SK-N-SH (cell line): ENCODE data around the gene ITGAL. TPM values are rescaled to one million over a fixed set of nuclear protein-coding genes. Genes with fewer than 3 reads are reported as not detected.

Experiments used
- CTCF ChIA-PET: fragments of 300-600, 350-600 bp; formaldehyde crosslinking; extraction: SDS; loops from one replicate; lab custom pipeline; 2021; lab: Yijun Ruan, JAX
- POLR2A ChIA-PET: fragments of 350-600 bp; sonication (Branson Sonifier 250); formaldehyde crosslinking; extraction: SDS; loops from one replicate; lab custom pipeline; 2020; ENCODE audit warnings: antibody characterized with exemption, inconsistent platforms; lab: Yijun Ruan, JAX
- DNase-seq: peaks from one replicate; pipeline ENCODE4 v3.0.0; 2012
- H2AFZ ChIP-seq: fragments of 200-600 bp; sonication (generic); 2 replicates; pipeline ENCODE4 v1.8.1; 2016; ENCODE audit warnings: antibody characterized with exemption, mild to moderate bottlenecking, low read depth
- H3F3A ChIP-seq: fragments of 200-600 bp; sonication (generic); replicated peaks from 2 replicates; pipeline ENCODE3; 2016; ENCODE audit warnings: antibody characterized with exemption, mild to moderate bottlenecking; ENCODE audit not compliant: insufficient read depth
- H3K27ac ChIP-seq, 2 experiments: fragments of 200-500 bp in 1 of 2; fragments of 200-600 bp in 1 of 2; sonication (Bioruptor generic) in 1 of 2; sonication (generic), shearing (Covaris generic) in 1 of 2; 2 replicates each; pipeline versions ENCODE4 v1.5.1 to v1.6.1; 2014 to 2016; ENCODE audit warnings: low read depth in 2 of 2, inconsistent platforms in 1 of 2, low read length in 1 of 2, mild to moderate bottlenecking in 1 of 2, mixed read lengths in 1 of 2
- H3K27me3 ChIP-seq: fragments of 200-600 bp; sonication (generic), shearing (Covaris generic); 2 replicates; pipeline ENCODE4 v1.6.1; 2016; ENCODE audit warnings: mixed run types; ENCODE audit not compliant: insufficient read depth
- H3K36me3 ChIP-seq, 2 experiments: fragments of 200-500 bp in 1 of 2; fragments of 200-600 bp in 1 of 2; sonication (Bioruptor generic) in 1 of 2; sonication (generic) in 1 of 2; replicated peaks in 1 of 2; 2 replicates each; pipeline versions ENCODE3 to v1.5.1; 2014 to 2016; ENCODE audit warnings: low read length in 1 of 2, mild to moderate bottlenecking in 1 of 2; ENCODE audit not compliant: insufficient read depth in 2 of 2, control insufficient read depth in 1 of 2
- H3K4me1 ChIP-seq, 2 experiments: fragments of 200-500 bp in 1 of 2; fragments of 200-600 bp in 1 of 2; sonication (Bioruptor generic) in 1 of 2; sonication (generic), shearing (Covaris generic) in 1 of 2; 2 replicates each; pipeline versions ENCODE4 v1.5.1 to v1.6.1; 2014 to 2016; ENCODE audit warnings: low read depth in 1 of 2, low read length in 1 of 2, mixed run types in 1 of 2; ENCODE audit not compliant: insufficient read depth in 2 of 2, control insufficient read depth in 1 of 2
- H3K4me2 ChIP-seq: fragments of 200-600 bp; sonication (generic), shearing (Covaris generic); 2 replicates; pipeline ENCODE4 v1.6.1; 2017; ENCODE audit warnings: mixed run types
- H3K4me3 ChIP-seq, 2 experiments: fragments of 200-500 bp in 1 of 2; fragments of 200-600 bp in 1 of 2; sonication (Bioruptor generic) in 1 of 2; sonication (generic), shearing (Covaris generic) in 1 of 2; 2 replicates each; pipeline versions ENCODE4 v1.5.1 to v1.8.1; 2014 to 2016; ENCODE audit warnings: low read depth in 2 of 2, inconsistent platforms in 1 of 2, low read length in 1 of 2, mild to moderate bottlenecking in 1 of 2, mixed read lengths in 1 of 2, moderate library complexity in 1 of 2
- H3K79me2 ChIP-seq: fragments of 200-600 bp; sonication (generic); 2 replicates; pipeline ENCODE4 v1.8.1; 2017; ENCODE audit warnings: mild to moderate bottlenecking; ENCODE audit not compliant: insufficient read depth
- H3K9ac ChIP-seq: fragments of 200-600 bp; sonication (generic); 2 replicates; pipeline ENCODE4 v1.6.1; 2017; ENCODE audit warnings: mixed run types
- H3K9me2 ChIP-seq: fragments of 200-600 bp; sonication (generic); 2 replicates; pipeline ENCODE4 v1.6.1; 2017; ENCODE audit warnings: mixed run types
- H3K9me3 ChIP-seq: fragments of 200-600 bp; sonication (generic); 2 replicates; pipeline ENCODE4 v1.6.1; 2017; ENCODE audit warnings: mixed run types, mild to moderate bottlenecking, moderate library complexity
- H4K20me1 ChIP-seq: fragments of 200-600 bp; sonication (generic); 2 replicates; pipeline ENCODE4 v1.6.1; 2017; ENCODE audit warnings: mild to moderate bottlenecking, mixed run types; ENCODE audit not compliant: insufficient read depth
- CHD2 ChIP-seq: fragments of 150-350 bp; IDR thresholded peaks from 2 replicates; pipeline ENCODE4 v1.6.1; 2018; ENCODE audit warnings: low read length; ENCODE audit not compliant: partially characterized antibody
- FOXM1 ChIP-seq: IDR thresholded peaks from 2 replicates; pipeline ENCODE4 v1.4.0; 2012; ENCODE audit warnings: low read depth, mild to moderate bottlenecking
- IRF3 ChIP-seq: fragments of 150-350 bp; IDR thresholded peaks from 2 replicates; pipeline ENCODE4 v1.6.1; 2016; ENCODE audit warnings: mild to moderate bottlenecking, low read depth, low read length
- MAX ChIP-seq: IDR thresholded peaks from 2 replicates; pipeline ENCODE4 v1.4.0; 2012; ENCODE audit warnings: low read depth
- MEF2A ChIP-seq: IDR thresholded peaks from 2 replicates; pipeline ENCODE4 v1.4.0; 2012; ENCODE audit warnings: low read depth, borderline replicate concordance
- MXI1 ChIP-seq: IDR thresholded peaks from 2 replicates; pipeline ENCODE4 v1.6.1; 2012; ENCODE audit warnings: mild to moderate bottlenecking, low read depth, low read length, improper control_type of control experiment
- NRF1 ChIP-seq: IDR thresholded peaks from 2 replicates; pipeline ENCODE4 v1.6.1; 2012; ENCODE audit warnings: low read depth, mild to moderate bottlenecking, low read length
- PBX3 ChIP-seq: IDR thresholded peaks from 2 replicates; pipeline ENCODE4; 2012
- POLR2AphosphoS5 ChIP-seq: IDR thresholded peaks from 2 replicates; pipeline ENCODE4 v1.6.1; 2012; ENCODE audit warnings: low read depth, low read length
- RCOR1 ChIP-seq: fragments of 150-350 bp; IDR thresholded peaks from 2 replicates; pipeline ENCODE4 v1.6.1; 2017; ENCODE audit warnings: antibody characterized with exemption, low read length
- SMC3 ChIP-seq: IDR thresholded peaks from 2 replicates; pipeline ENCODE4 v1.6.1; 2012; ENCODE audit warnings: low read depth, low read length, improper control_type of control experiment
- TAF1 ChIP-seq: IDR thresholded peaks from 2 replicates; pipeline ENCODE4 v1.6.1; 2012; ENCODE audit warnings: low read depth, mild to moderate bottlenecking, low read length, moderate library complexity, borderline replicate concordance
- TCF12 ChIP-seq: IDR thresholded peaks from 2 replicates; pipeline ENCODE4 v1.4.0; 2012
- USF2 ChIP-seq: fragments of 150-350 bp; IDR thresholded peaks from 2 replicates; pipeline ENCODE4 v1.6.1; 2017; ENCODE audit warnings: antibody characterized with exemption, low read length, low read depth, borderline replicate concordance
- YY1 ChIP-seq: IDR thresholded peaks from 2 replicates; pipeline ENCODE4 v1.4.0; 2012; ENCODE audit warnings: low read depth, mild to moderate bottlenecking
- ZBTB33 ChIP-seq: IDR thresholded peaks from 2 replicates; pipeline ENCODE4 v1.4.0; 2012; ENCODE audit warnings: low read depth, borderline replicate concordance
- WGBS: methylation state at CpG from one replicate; pipeline ENCODE4 v1.1.6; 2017; ENCODE audit warnings: low lambda C conversion rate; 5-methylcytosine and 5-hydroxymethylcytosine counted together
- polyA plus RNA-seq, 3 experiments: library from polyadenylated mRNA; depleted of rRNA; stranded (reverse); fragments of >200 nt; gene quantifications; 2 replicates each; pipeline ENCODE4 v1.2.3, GENCODE V29; 2012

ITGAL gene
- polyA plus RNA-seq, 1 of the 3 experiments (the other 2 are of a cell fraction) = 0.12 TPM

- peak; percentile 31; the same call in 1 of the 2 replicates for TF ChIP-seq FOXM1
- TF ChIP-seq, all 33 proteins: peak for 14
Measured at GRCh38 chr16:30534368-30535105, 62.0 kb downstream of the ITGAL start, which contains the start of gene ZNF747 (continued).

GRCh38 chr16:30535106-30535776 lies 62.7 kb downstream of the ITGAL start:
- Histone ChIP-seq H3K4me2 (peak overlapping the region; percentile 83), H3K4me3 (peak overlapping the region; percentile 65 to 68), H3K9me2 (no peaks in the 10 kb centered on the region), H3K9me3 (no peaks in the 10 kb centered on the region), H3K36me3 (peaks cover 10 to 14% of the 10 kb centered on the region in 2 experiments), H3K27me3 (no peaks in the 10 kb centered on the region), H3F3A (peaks cover 7% of the 10 kb centered on the region), H3K9ac (peak overlapping the region; percentile 89), H3K27ac (peak overlapping the region; percentile 81 to 91), H4K20me1 (no peaks in the 10 kb centered on the region), H2AFZ (peak overlapping the region; percentile 94), H3K79me2 (peaks cover 16% of the 10 kb centered on the region), H3K4me1 (peaks cover 8 to 17% of the 10 kb centered on the region in 2 experiments; a peak in 3 of 4 replicates)
- TF ChIP-seq YY1 (no peak), CHD2 (no peak), RCOR1 (no peak), TCF12 (no peak), MXI1 (peak; percentile 48; the same call in 1 of the 2 replicates), TAF1 (no peak), MAX (peak; percentile 58; the same call in 1 of the 2 replicates), NRF1 (0 out of 2 replicates have a peak, but pooled peaks have one; percentile 1), USF2 (no peak), POLR2AphosphoS5 (no peak; the same call in 1 of the 2 replicates)
- DNase-seq = no peak
- ChIA-PET CTCF (interaction anchor here (0.7 to 2.6 kb wide), 25 partner anchors 8 to 112 kb away, joined by 3 to 19 read pairs (median 4); partner anchors contain the start of genes DCTPP1, ZNF688, ZNF764 and ZNF785), POLR2A (interaction anchor here (0.6 to 2.8 kb wide), 11 partner anchors 8 to 123 kb away, joined by 3 to 47 read pairs (median 3); partner anchors contain the start of genes DCTPP1, FBRS, ZNF688 and ZNF764)
- 15% methylated on average over 18 of the region's 18 CpGs for WGBS

GRCh38 chr16:30535777-30536190 lies 63.2 kb downstream of the ITGAL start:
- Histone ChIP-seq H3F3A (peaks cover 7% of the 10 kb centered on the region), H3K4me3 (peak overlapping the region; percentile 65 to 68), H3K4me2 (peak overlapping the region; percentile 83), H3K79me2 (peaks cover 16% of the 10 kb centered on the region), H2AFZ (peak overlapping the region; percentile 94), H3K27me3 (no peaks in the 10 kb centered on the region), H4K20me1 (no peaks in the 10 kb centered on the region), H3K9me3 (no peaks in the 10 kb centered on the region), H3K9ac (peak overlapping the region; percentile 89), H3K27ac (peak overlapping the region in 1 of 2 experiments; percentile 91; a peak in 3 of 4 replicates), H3K9me2 (no peaks in the 10 kb centered on the region), H3K4me1 (peaks cover 8 to 17% of the 10 kb centered on the region in 2 experiments; a peak in 3 of 4 replicates), H3K36me3 (peaks cover 10 to 11% of the 10 kb centered on the region in 2 experiments)
- WGBS = 75% methylated on average over 11 of the region's 12 CpGs
- CTCF ChIA-PET = interaction anchor here (0.7 to 2.6 kb wide), 22 partner anchors 9 to 112 kb away, joined by 3 to 19 read pairs (median 4); partner anchors contain the start of genes DCTPP1, ZNF688, ZNF764 and ZNF785
- peak; percentile 85 for DNase-seq
- POLR2A ChIA-PET = interaction anchor here (0.6 to 2.8 kb wide), 13 partner anchors 9 to 192 kb away, joined by 3 to 47 read pairs (median 3); partner anchors contain the start of genes DCTPP1, FBRS, ZNF688 and ZNF764
- TF ChIP-seq PBX3 (no peak), SMC3 (peak; percentile 32), IRF3 (no peak), NRF1 (no peak; the same call in 1 of the 2 replicates), MXI1 (peak; percentile 66; the same call in 1 of the 2 replicates), MEF2A (no peak), POLR2AphosphoS5 (0 out of 2 replicates have a peak, but pooled peaks have one; percentile 18), ZBTB33 (no peak)
